Ovary (tissue), 9 donors: ENCODE measurements around the gene KLC1. TPM values are rescaled to one million over a fixed set of nuclear protein-coding genes. Genes with fewer than 3 reads are reported as not detected.

Source experiments
- DNase-seq, 5 donors: peaks; one replicate each; pipeline ENCODE4 v3.0.0-alpha.2; 2019 to 2020
- H3K27ac ChIP-seq, 2 donors: fragments of 200-600 bp; one replicate each; pipeline versions ENCODE4 v1.5.1 to v1.8.0; 2019 to 2022
- H3K27me3 ChIP-seq: fragments of 200-600 bp; one replicate; pipeline ENCODE4 v1.8.0; 2022
- H3K36me3 ChIP-seq: fragments of 200-600 bp; sonication (generic); one replicate; pipeline ENCODE4 v1.5.1; 2019
- H3K4me1 ChIP-seq: one replicate; pipeline ENCODE4 v1.8.1; 2013; ENCODE audit warnings: mild to moderate bottlenecking, moderate library complexity; ENCODE audit not compliant: insufficient read depth
- H3K4me3 ChIP-seq: fragments of 200-600 bp; sonication (generic); one replicate; pipeline ENCODE4 v1.5.1; 2017
- H3K9me3 ChIP-seq, 2 donors: fragments of 200-600 bp in 1 of 2; sonication (generic) in 1 of 2; one replicate each; pipeline versions ENCODE4 v1.5.1 to v1.8.1; 2013 to 2019; ENCODE audit warnings: mild to moderate bottlenecking in 1 of 2, moderate library complexity in 1 of 2
- CTCF ChIP-seq, 3 donors: fragments of 450-650 bp in 2 of 3; fragments of 200-600 bp in 1 of 3; IDR thresholded peaks; one replicate each; pipeline versions ENCODE4 v1.5.1 to v1.8.0; 2016 to 2022; ENCODE audit warnings: antibody characterized with exemption in 3 of 3, mild to moderate bottlenecking in 1 of 3
- EP300 ChIP-seq: sonication (generic); formaldehyde crosslinking; IDR thresholded peaks from one replicate; pipeline ENCODE4 v1.6.1; 2017; ENCODE audit warnings: antibody characterized with exemption
- POLR2A ChIP-seq: fragments of 450-650 bp; IDR thresholded peaks from one replicate; pipeline ENCODE4 v1.6.1; 2017; ENCODE audit warnings: antibody characterized with exemption, mild to moderate bottlenecking, moderate library complexity
- WGBS, 3 donors: extraction: QIAGEN DNeasy Blood & Tissue Kit in 1 of 3; methylation state at CpG; one replicate each; pipeline versions ENCODE4 v1.1.5 to v1.1.7; 2013 to 2017; 5-methylcytosine and 5-hydroxymethylcytosine counted together
- intact Hi-C, 4 donors: fragments of 100-400 bp; cut with DNase I; formaldehyde crosslinking; loops; one replicate each; pipeline versions ENCODE4 v1.11.0 to v1.15.1; 2022 to 2023
- polyA plus RNA-seq, 2 donors: library from polyadenylated mRNA; stranded (reverse); fragments of 200-250 nt in 1 of 2; fragments of 350-450 nt in 1 of 2; fragmentation: Illumina TruSeq in 1 of 2; extraction: RNeasy Lipid Tissue Mini Kit (QIAGEN cat#74804) in 1 of 2; gene quantifications; one replicate each; pipeline ENCODE4 v1.2.3, GENCODE V29; 2013 to 2014
- total RNA-seq, 7 donors: library from RNA; depleted of rRNA in 2 of 7; stranded (reverse); fragments of >200 nt in 2 of 7; fragmentation: NEBNext Ultra II Directional in 3 of 7; extraction: Animal tissue kit (Norgen Biotek cat#: 25700) in 3 of 7; gene quantifications; one replicate each; pipeline versions ENCODE4 v1.1.0 to v1.2.4, GENCODE V29; 2016 to 2023
- donor health status: DM: no; HTN: no; CAD: no; lungs with moderate emphysema.
- donor health status: DM: no; HTN: no; CAD: no.
- donor health status: Bipolar disorder and iron deficiency.
- donor health status: DM: yes; HTN: yes; CAD: no.
- donor health status: DM: no; HTN: no; CAD: no.
- donor health status: DM: yes; HTN: yes; CAD: no.

Gene KLC1
- total and polyA plus RNA-seq, 9 donors: 80.0 to 191 (median 149) TPM

GRCh38 chr14:103730490-103731035 is 101.6 kb downstream of the KLC1 start:
- Histone ChIP-seq H3K4me1 (peaks cover 13% of the 10 kb centered on the region), H3K4me3 (no peak overlapping the region), H3K27ac (peak overlapping the region in 1 of 2 donors; percentile 21), H3K9me3 (no peaks in the 10 kb centered on the region), H3K36me3 (no peaks in the 10 kb centered on the region), H3K27me3 (no peaks in the 10 kb centered on the region)
- TF ChIP-seq POLR2A (no peak), EP300 (no peak), CTCF (IDR thresholded peaks at IDR 0.05) (no peak)
- 47 to 65% (median 50%) methylated on average over 14 to 15 of the region's 15 CpGs for whole genome bisulfite sequencing, 3 donors
- peak in 3 of 5 donors; percentile 24 to 48 (median 32) for DNase-seq
- intact Hi-C loops: loop anchor here in 1 of 4 donors (10.0 kb wide), 1 partner anchor 156 kb away; no protein-coding TSS in a partner anchor

- peak in 1 of 5 donors; percentile 32 for DNase-seq
- no peak overlapping the region for H3K4me3 ChIP-seq
- TF ChIP-seq CTCF (IDR thresholded peaks at IDR 0.05) (no peak), EP300 (no peak), POLR2A (no peak)
- no peak overlapping the region for H3K27ac ChIP-seq
- H3K27me3 ChIP-seq: no peaks in the 10 kb centered on the region
- no peaks in the 10 kb centered on the region for H3K9me3 ChIP-seq
- intact Hi-C loops: loop anchor here in 1 of 4 donors (10.0 kb wide), 1 partner anchor 157 kb away; no protein-coding TSS in a partner anchor
- WGBS, 3 donors: 89 to 93% (median 90%) methylated on average over 15 of the region's 15 CpGs
- peaks cover 23% of the 10 kb centered on the region for H3K4me1 ChIP-seq
- no peaks in the 10 kb centered on the region for H3K36me3 ChIP-seq
These were observed 102.5 kb downstream of the KLC1 start for GRCh38 chr14:103731481-103731880.

GRCh38 chr14:103731916-103732867 is 103.2 kb downstream of the KLC1 start:
- Histone ChIP-seq H3K4me3 (no peak overlapping the region), H3K27ac (no peak overlapping the region), H3K27me3 (no peaks in the 10 kb centered on the region), H3K4me1 (peaks cover 26% of the 10 kb centered on the region), H3K36me3 (no peaks in the 10 kb centered on the region), H3K9me3 (no peaks in the 10 kb centered on the region)
- TF ChIP-seq EP300 (no peak), CTCF (IDR thresholded peaks at IDR 0.05) (no peak), POLR2A (no peak)
- DNase-seq: peak in 2 of 5 donors; percentile 21 to 39
- 87 to 92% (median 90%) methylated on average over 19 to 24 of the region's 24 CpGs for WGBS, 3 donors
- intact Hi-C loops: loop anchor here in 1 of 4 donors (10.0 kb wide), 1 partner anchor 157 kb away; no protein-coding TSS in a partner anchor

GRCh38 chr14:103732868-103733620 is 104.0 kb downstream of the KLC1 start:
- H3K36me3 ChIP-seq: no peaks in the 10 kb centered on the region

More at GRCh38 chr14:103732868-103733620, 104.0 kb downstream of the KLC1 start:
- Histone ChIP-seq H3K4me3 (no peak overlapping the region), H3K4me1 (peaks cover 30% of the 10 kb centered on the region), H3K27ac (no peak overlapping the region), H3K27me3 (no peaks in the 10 kb centered on the region), H3K9me3 (no peaks in the 10 kb centered on the region)
- WGBS, 3 donors: 81 to 87% (median 87%) methylated on average over 9 of the region's 9 CpGs
- DNase-seq: peak in 1 of 5 donors; percentile 10
- TF ChIP-seq POLR2A (no peak), EP300 (no peak), CTCF (IDR thresholded peaks at IDR 0.05) (no peak)
- intact Hi-C loops: loop anchor here in 1 of 4 donors (10.0 kb wide), 1 partner anchor 158 kb away; no protein-coding TSS in a partner anchor
